T-helper 17 cell (primary cell): ENCODE results near the gene GDF11. TPM values are rescaled to one million over a fixed set of nuclear protein-coding genes. Genes with fewer than 3 reads are reported as not detected.

ENCODE experiments used
- ATAC-seq: fragments of 150-1000 bp; cut with Tn5 transposase; 2 replicates; pipeline ENCODE4 v1.10.0; 2021; ENCODE audit warnings: mild to moderate bottlenecking, moderate library complexity
- DNase-seq, 3 donors: peaks; one replicate each; pipeline versions ENCODE4 v3.0.0 to v3.0.0-alpha.2; 2020 to 2021
- H3K9me3 ChIP-seq: one replicate; pipeline ENCODE4 v1.7.0; 2013; ENCODE audit warnings: low read length, mild to moderate bottlenecking; ENCODE audit not compliant: control insufficient read depth, poor library complexity, severe bottlenecking
- H3K27ac Mint-ChIP-seq: one replicate; pipeline ENCODE4 v1.8.0; 2022; ENCODE audit warnings: mild to moderate bottlenecking, moderate library complexity, mixed read lengths
- H3K27me3 Mint-ChIP-seq: one replicate; pipeline ENCODE4 v1.8.0; 2022; ENCODE audit warnings: mixed read lengths
- H3K36me3 Mint-ChIP-seq: one replicate; pipeline ENCODE4 v1.8.0; 2022; ENCODE audit warnings: low read depth, mixed read lengths
- H3K4me1 Mint-ChIP-seq: one replicate; pipeline ENCODE4 v1.8.0; 2022; ENCODE audit warnings: mild to moderate bottlenecking, mixed read lengths
- H3K4me3 Mint-ChIP-seq: one replicate; pipeline ENCODE4 v1.8.0; 2022; ENCODE audit warnings: mild to moderate bottlenecking, moderate library complexity, mixed read lengths
- total RNA-seq, 4 donors: library from RNA in 2 of 4; stranded (reverse) in 2 of 4; gene quantifications; one replicate each; pipeline ENCODE4 v1.2.3 and lab custom pipeline; 2022 to 2026

Gene GDF11
- total RNA-seq, 2 donors from 2014 or later, result 6.7 to 9.5 TPM

- H3K27ac Mint-ChIP-seq, result no peak overlapping the region
- DNase-seq, result no peak
These were observed 21.2 kb upstream of the GDF11 start for GRCh38 chr12:55721601-55722213.

GRCh38 chr12:55722948-55723347 is 20.0 kb upstream of the GDF11 start:
- Mint-ChIP-seq H3K4me1 (peaks cover 29% of the 10 kb centered on the region), H3K4me3 (no peak overlapping the region), H3K27ac (peak overlapping the region; percentile 62), H3K36me3 (no peaks in the 10 kb centered on the region), H3K27me3 (no peaks in the 10 kb centered on the region)
- H3K9me3 ChIP-seq, result no peaks in the 10 kb centered on the region
- DNase-seq (no peak), ATAC-seq (no peak)

More at GRCh38 chr12:55721601-55722213, 21.2 kb upstream of the GDF11 start:
- no peaks in the 10 kb centered on the region for H3K27me3 Mint-ChIP-seq
- H3K9me3 ChIP-seq, result no peaks in the 10 kb centered on the region
- no peaks in the 10 kb centered on the region for H3K36me3 Mint-ChIP-seq
- peak overlapping the region; percentile 25 for H3K4me3 Mint-ChIP-seq
- H3K4me1 Mint-ChIP-seq, result peaks cover 25% of the 10 kb centered on the region
- no peak for ATAC-seq

GRCh38 chr12:55723516-55724225 is 19.3 kb upstream of the GDF11 start:
- ATAC-seq, result no peak
- H3K27me3 Mint-ChIP-seq, result no peaks in the 10 kb centered on the region
- no peak overlapping the region for H3K4me3 Mint-ChIP-seq
- H3K27ac Mint-ChIP-seq, result peak overlapping the region; percentile 62
- no peaks in the 10 kb centered on the region for H3K9me3 ChIP-seq
- DNase-seq, result no peak
- H3K4me1 Mint-ChIP-seq, result peaks cover 23% of the 10 kb centered on the region
- no peaks in the 10 kb centered on the region for H3K36me3 Mint-ChIP-seq

GRCh38 chr12:55724226-55724939 is 18.5 kb upstream of the GDF11 start:
- H3K4me1 Mint-ChIP-seq, result peaks cover 23% of the 10 kb centered on the region
- peak overlapping the region; percentile 70 for H3K27ac Mint-ChIP-seq
- DNase-seq (peak; percentile 43 to 55 (median 49)), ATAC-seq (peak; percentile 72)
- H3K9me3 ChIP-seq, result no peaks in the 10 kb centered on the region
- no peaks in the 10 kb centered on the region for H3K27me3 Mint-ChIP-seq
- H3K4me3 Mint-ChIP-seq, result peak overlapping the region; percentile 21
- H3K36me3 Mint-ChIP-seq, result no peaks in the 10 kb centered on the region

GRCh38 chr12:55724940-55725309 is 18.0 kb upstream of the GDF11 start:
- DNase-seq (no peak), ATAC-seq (no peak)
- H3K9me3 ChIP-seq, result no peaks in the 10 kb centered on the region
- Mint-ChIP-seq H3K4me1 (peaks cover 28% of the 10 kb centered on the region), H3K27ac (peak overlapping the region; percentile 70), H3K4me3 (peak overlapping the region; percentile 21), H3K27me3 (no peaks in the 10 kb centered on the region), H3K36me3 (no peaks in the 10 kb centered on the region)

GRCh38 chr12:55725556-55725955 is 17.4 kb upstream of the GDF11 start:
- no peak for ATAC-seq
- no peaks in the 10 kb centered on the region for H3K9me3 ChIP-seq
- DNase-seq, result no peak
- Mint-ChIP-seq H3K27me3 (no peaks in the 10 kb centered on the region), H3K4me1 (peaks cover 34% of the 10 kb centered on the region), H3K4me3 (no peak overlapping the region), H3K36me3 (no peaks in the 10 kb centered on the region), H3K27ac (peak overlapping the region; percentile 70)

GRCh38 chr12:55726971-55727370 is 16.0 kb upstream of the GDF11 start:
- Mint-ChIP-seq H3K36me3 (no peaks in the 10 kb centered on the region), H3K4me1 (peaks cover 37% of the 10 kb centered on the region), H3K27me3 (no peaks in the 10 kb centered on the region), H3K27ac (peak overlapping the region; percentile 89), H3K4me3 (peak overlapping the region; percentile 89)
- ATAC-seq (no peak), DNase-seq (no peak)
- H3K9me3 ChIP-seq, result no peaks in the 10 kb centered on the region

GRCh38 chr12:55727643-55728185 is 15.2 kb upstream of the GDF11 start:
- H3K4me3 Mint-ChIP-seq, result peak overlapping the region; percentile 89
- DNase-seq (no peak), ATAC-seq (no peak)
- H3K27ac Mint-ChIP-seq, result peak overlapping the region; percentile 89
- no peaks in the 10 kb centered on the region for H3K27me3 Mint-ChIP-seq
- no peaks in the 10 kb centered on the region for H3K9me3 ChIP-seq
- no peaks in the 10 kb centered on the region for H3K36me3 Mint-ChIP-seq
- H3K4me1 Mint-ChIP-seq, result peaks cover 37% of the 10 kb centered on the region

GRCh38 chr12:55728186-55728938 is 14.6 kb upstream of the GDF11 start:
- peak; percentile 3 for ATAC-seq

GRCh38 chr12:55728939-55729818 is 13.7 kb upstream of the GDF11 start, which contains the start of gene CD63:
Gene CD63 (minus strand): TSS chr12:55729009. CDS start chr12:55728341, 668 bp downstream.
- H3K4me1 Mint-ChIP-seq, result peaks cover 37% of the 10 kb centered on the region
- no peaks in the 10 kb centered on the region for H3K27me3 Mint-ChIP-seq
- DNase-seq (peak; percentile 24 to 52 (median 45)), ATAC-seq (peak; percentile 60)
- H3K9me3 ChIP-seq, result no peaks in the 10 kb centered on the region
- H3K27ac Mint-ChIP-seq, result peak within 1 kb of the TSS; percentile 97
- peak within 1 kb of the TSS; percentile 95 for H3K4me3 Mint-ChIP-seq
- H3K36me3 Mint-ChIP-seq, result no peaks in the 10 kb centered on the region

More at GRCh38 chr12:55728186-55728938, 14.6 kb upstream of the GDF11 start:
- DNase-seq, result no peak
- Mint-ChIP-seq H3K27ac (no peak overlapping the region), H3K36me3 (no peaks in the 10 kb centered on the region), H3K4me3 (peak overlapping the region; percentile 95), H3K4me1 (peaks cover 37% of the 10 kb centered on the region), H3K27me3 (no peaks in the 10 kb centered on the region)
- H3K9me3 ChIP-seq, result no peaks in the 10 kb centered on the region

- no peak for DNase-seq
- ATAC-seq, result peak; percentile 49
- no peaks in the 10 kb centered on the region for H3K9me3 ChIP-seq
- Mint-ChIP-seq H3K27ac (peak overlapping the region; percentile 97), H3K4me3 (peak overlapping the region; percentile 95), H3K4me1 (peaks cover 33% of the 10 kb centered on the region), H3K27me3 (no peaks in the 10 kb centered on the region), H3K36me3 (no peaks in the 10 kb centered on the region)
These were observed 12.8 kb upstream of the GDF11 start for GRCh38 chr12:55729819-55730818.
